Glutamatergic neuron (in vitro differentiated cells): Measurements from ENCODE around the gene NFKBIL1. TPM values are rescaled to one million over a fixed set of nuclear protein-coding genes. Genes with fewer than 3 reads are reported as not detected.

Experiments used
- DNase-seq: peaks from one replicate; pipeline ENCODE4 v3.0.0; 2022
- H3K27ac Mint-ChIP-seq: one replicate; pipeline ENCODE4 v1.8.0; 2020; ENCODE audit warnings: mild to moderate bottlenecking, mixed read lengths, inconsistent platforms; ENCODE audit not compliant: unreplicated experiment
- H3K27me3 Mint-ChIP-seq: one replicate; pipeline ENCODE4 v1.8.0; 2020; ENCODE audit warnings: mild to moderate bottlenecking, moderate library complexity, mixed read lengths, inconsistent platforms; ENCODE audit not compliant: unreplicated experiment
- H3K36me3 Mint-ChIP-seq: one replicate; pipeline ENCODE4 v1.8.0; 2020; ENCODE audit warnings: mild to moderate bottlenecking, mixed read lengths, inconsistent platforms; ENCODE audit not compliant: unreplicated experiment
- H3K4me1 Mint-ChIP-seq: one replicate; pipeline ENCODE4 v1.8.0; 2020; ENCODE audit warnings: mild to moderate bottlenecking, low read depth, mixed read lengths, inconsistent platforms; ENCODE audit not compliant: unreplicated experiment
- H3K4me3 Mint-ChIP-seq: one replicate; pipeline ENCODE4 v1.8.0; 2020; ENCODE audit warnings: mild to moderate bottlenecking, mixed read lengths, inconsistent platforms; ENCODE audit not compliant: unreplicated experiment
- H3K9me3 Mint-ChIP-seq: one replicate; pipeline ENCODE4 v1.8.0; 2020; ENCODE audit warnings: mild to moderate bottlenecking, moderate library complexity, mixed read lengths, inconsistent platforms; ENCODE audit not compliant: unreplicated experiment
- CTCF ChIP-seq: fragments of 200-600 bp; sonication (generic); IDR thresholded peaks from one replicate; pipeline ENCODE4 v1.5.0; 2021; ENCODE audit not compliant: partially characterized antibody, unreplicated experiment
- total RNA-seq: library from RNA; stranded (reverse); fragmentation: NEBNext Ultra II Directional; extraction: Animal tissue kit (Norgen Biotek cat#: 25700); gene quantifications from one replicate; pipeline ENCODE4 v1.2.1, GENCODE V29; 2021; ENCODE audit not compliant: unreplicated experiment

NFKBIL1 gene
- total RNA-seq, 1 donor from 2014 or later: 29.8 TPM

- peak; percentile 94 for DNase-seq
- H3K27me3 Mint-ChIP-seq: peaks cover 4% of the 10 kb centered on the region
- peaks cover 3% of the 10 kb centered on the region for H3K9me3 Mint-ChIP-seq
- TF ChIP-seq CTCF: peak; percentile 99
- H3K4me1 Mint-ChIP-seq: peaks cover 5% of the 10 kb centered on the region
- H3K27ac Mint-ChIP-seq: peak overlapping the region; percentile 66
- peak overlapping the region; percentile 93 for H3K4me3 Mint-ChIP-seq
- H3K36me3 Mint-ChIP-seq: no peaks in the 10 kb centered on the region
Observed at GRCh38 chr6:31580807-31581433, 33.5 kb downstream of the NFKBIL1 start.

- no peak for TF ChIP-seq CTCF
Observed at GRCh38 chr6:31581434-31582229, 34.2 kb downstream of the NFKBIL1 start.

GRCh38 chr6:31582230-31582643, 34.8 kb downstream of the NFKBIL1 start, which contains the start of gene LTB:
LTB (minus strand) TSS chr6:31582424; CDS start chr6:31582417, 7 bp downstream.
- peaks cover 5% of the 10 kb centered on the region for H3K9me3 Mint-ChIP-seq
- H3K36me3 Mint-ChIP-seq: no peaks in the 10 kb centered on the region
- peaks cover 2% of the 10 kb centered on the region for H3K4me1 Mint-ChIP-seq
- peak within 1 kb of the TSS; percentile 66 for H3K27ac Mint-ChIP-seq
- TF ChIP-seq CTCF: no peak
- peak within 1 kb of the TSS; percentile 93 for H3K4me3 Mint-ChIP-seq
- DNase-seq: no peak
- peaks cover 6% of the 10 kb centered on the region for H3K27me3 Mint-ChIP-seq

More at GRCh38 chr6:31581434-31582229, 34.2 kb downstream of the NFKBIL1 start:
- H3K4me1 Mint-ChIP-seq: peaks cover 2% of the 10 kb centered on the region
- DNase-seq: peak; percentile 19
- H3K36me3 Mint-ChIP-seq: no peaks in the 10 kb centered on the region
- H3K27ac Mint-ChIP-seq: peak overlapping the region; percentile 66
- peaks cover 4% of the 10 kb centered on the region for H3K27me3 Mint-ChIP-seq
- peak overlapping the region; percentile 93 for H3K4me3 Mint-ChIP-seq
- peaks cover 5% of the 10 kb centered on the region for H3K9me3 Mint-ChIP-seq

- no peak for DNase-seq
- Mint-ChIP-seq H3K27me3 (peaks cover 6% of the 10 kb centered on the region), H3K4me3 (no peak overlapping the region), H3K4me1 (peaks cover 11% of the 10 kb centered on the region), H3K9me3 (peaks cover 5% of the 10 kb centered on the region), H3K27ac (no peak overlapping the region), H3K36me3 (no peaks in the 10 kb centered on the region)
- TF ChIP-seq CTCF: peak; percentile 29
Observed at GRCh38 chr6:31585491-31585890, 38.1 kb downstream of the NFKBIL1 start.

GRCh38 chr6:31586008-31586407, 38.6 kb downstream of the NFKBIL1 start, which contains the start of gene LST1:
LST1 (plus strand) TSS chr6:31586277; CDS start chr6:31587300, 1,023 bp downstream.
- peaks cover 5% of the 10 kb centered on the region for H3K9me3 Mint-ChIP-seq
- DNase-seq: no peak
- no peak within 1 kb of the TSS for H3K27ac Mint-ChIP-seq

More at GRCh38 chr6:31586008-31586407, 38.6 kb downstream of the NFKBIL1 start, which contains the start of gene LST1:
- H3K4me1 Mint-ChIP-seq: peaks cover 11% of the 10 kb centered on the region
- H3K4me3 Mint-ChIP-seq: no peak within 1 kb of the TSS
- H3K27me3 Mint-ChIP-seq: peaks cover 5% of the 10 kb centered on the region
- no peak for TF ChIP-seq CTCF
- no peaks in the 10 kb centered on the region for H3K36me3 Mint-ChIP-seq
